HepG2 (cell line): Measurements from ENCODE around the gene GFAP. TPM values are rescaled to one million over a fixed set of nuclear protein-coding genes. Genes with fewer than 3 reads are reported as not detected.

ENCODE experiments used
- BORCS8-MEF2B ChIP-seq: sonication (generic); formaldehyde crosslinking; IDR thresholded peaks from 2 replicates; pipeline ENCODE4 v1.8.0; 2022; ENCODE audit warnings: mild to moderate bottlenecking, missing genetic modification reagents
- CCAR2 ChIP-seq: fragments of 200-400 bp; formaldehyde crosslinking; optimal IDR thresholded peaks from 2 replicates; pipeline ENCODE3; 2018; ENCODE audit warnings: low read depth, mild to moderate bottlenecking, low read length, moderate library complexity
- CTCF ChIP-seq: sonication (generic); formaldehyde crosslinking; IDR thresholded peaks from 2 replicates; pipeline ENCODE4 v1.5.0; 2020; ENCODE audit warnings: mild to moderate bottlenecking, missing genetic modification reagents, moderate library complexity
- DZIP1 ChIP-seq: sonication (generic); formaldehyde crosslinking; IDR thresholded peaks from 2 replicates; pipeline ENCODE4 v1.5.0; 2020; ENCODE audit warnings: mild to moderate bottlenecking, missing genetic modification reagents
- EZH2 ChIP-seq: conservative IDR thresholded peaks from 2 replicates; pipeline ENCODE4 v1.6.1; 2012; ENCODE audit warnings: mild to moderate bottlenecking, low read depth, low read length, moderate library complexity
- FOXJ3 ChIP-seq: sonication (generic); formaldehyde crosslinking; IDR thresholded peaks from 2 replicates; pipeline ENCODE4 v1.4.0; 2020; ENCODE audit warnings: missing genetic modification reagents, mild to moderate bottlenecking, borderline replicate concordance
- HNF1B ChIP-seq: sonication (generic); formaldehyde crosslinking; IDR thresholded peaks from 2 replicates; pipeline ENCODE4 v1.5.1; 2020; ENCODE audit warnings: mild to moderate bottlenecking, moderate library complexity, missing genetic modification reagents
- IRF1 ChIP-seq: sonication (generic); formaldehyde crosslinking; IDR thresholded peaks from 2 replicates; pipeline ENCODE4 v1.4.0; 2020; ENCODE audit warnings: low read depth, mild to moderate bottlenecking, missing genetic modification reagents
- LBX2 ChIP-seq: sonication (generic); formaldehyde crosslinking; IDR thresholded peaks from 2 replicates; pipeline ENCODE4 v1.5.0; 2020; ENCODE audit warnings: missing genetic modification reagents, mild to moderate bottlenecking, borderline replicate concordance
- PLSCR1 ChIP-seq: sonication (generic); formaldehyde crosslinking; IDR thresholded peaks from 2 replicates; pipeline ENCODE4 v1.5.0; 2020; ENCODE audit warnings: missing genetic modification reagents, mild to moderate bottlenecking, borderline replicate concordance
- PRPF4 ChIP-seq: fragments of 200-400 bp; formaldehyde crosslinking; IDR thresholded peaks from 2 replicates; pipeline ENCODE4 v1.6.1; 2016; ENCODE audit warnings: low read length, low read depth; ENCODE audit not compliant: poor library complexity, severe bottlenecking
- RFXANK ChIP-seq: IDR thresholded peaks from 2 replicates; pipeline ENCODE4 v1.6.1; 2016
- SRSF9 ChIP-seq: fragments of 200-400 bp; formaldehyde crosslinking; IDR thresholded peaks from 2 replicates; pipeline ENCODE4 v1.6.1; 2018; ENCODE audit warnings: borderline replicate concordance, mild to moderate bottlenecking, low read depth, low read length; ENCODE audit not compliant: insufficient read depth, poor library complexity, severe bottlenecking
- ZNF3 ChIP-seq: IDR thresholded peaks from 2 replicates; pipeline ENCODE4 v1.7.0; 2017; ENCODE audit warnings: inconsistent platforms
- ZNF337 ChIP-seq: sonication (generic); formaldehyde crosslinking; IDR thresholded peaks from 2 replicates; pipeline ENCODE4 v1.5.1; 2020; ENCODE audit warnings: missing genetic modification reagents, low read depth, mild to moderate bottlenecking, borderline replicate concordance
- ZNF350 ChIP-seq: sonication (generic); formaldehyde crosslinking; IDR thresholded peaks from 2 replicates; pipeline ENCODE4 v1.4.0; 2020; ENCODE audit warnings: mild to moderate bottlenecking, low read depth, missing genetic modification reagents, borderline replicate concordance
- ZNF446 ChIP-seq: sonication (generic); formaldehyde crosslinking; IDR thresholded peaks from 2 replicates; pipeline ENCODE4 v1.5.0; 2020; ENCODE audit warnings: mild to moderate bottlenecking, missing genetic modification reagents
- ZNF468 ChIP-seq: sonication (generic); formaldehyde crosslinking; IDR thresholded peaks from 2 replicates; pipeline ENCODE4 v1.8.0; 2022; ENCODE audit warnings: mild to moderate bottlenecking, moderate library complexity, missing genetic modification reagents
- ZNF629 ChIP-seq: sonication (generic); formaldehyde crosslinking; conservative IDR thresholded peaks from 2 replicates; pipeline ENCODE4 v1.5.0; 2020; ENCODE audit warnings: missing genetic modification reagents
- ZNF781 ChIP-seq: sonication (generic); formaldehyde crosslinking; IDR thresholded peaks from 2 replicates; pipeline ENCODE4 v1.5.1; 2020; ENCODE audit warnings: borderline replicate concordance, mild to moderate bottlenecking, missing genetic modification reagents; ENCODE audit errors: not compliant biosample characterization
- polyA plus RNA-seq, 8 experiments: library from polyadenylated mRNA; depleted of rRNA in 3 of 8; stranded (reverse) in 7 of 8; unstranded in 1 of 8; fragments of >200 nt; fragmentation: Illumina TruSeq in 4 of 8; extraction: Trizol in 4 of 8; gene quantifications; 2 replicates each; pipeline versions ENCODE4 v1.2.1 to v1.2.3, GENCODE V29; 2011 to 2016; ENCODE audit warnings: low read depth in 4 of 8, missing spikeins in 1 of 8, mixed read lengths in 1 of 8; ENCODE audit not compliant: insufficient read depth in 1 of 8
- total RNA-seq, 5 experiments: library from RNA; depleted of rRNA; stranded (reverse); fragments of >200 nt; fragmentation: Illumina TruSeq; extraction: Trizol; gene quantifications; 2 replicates each; pipeline ENCODE4 v1.2.3, GENCODE V29; 2016; ENCODE audit warnings: low read depth in 1 of 5

Gene GFAP
- total and polyA plus RNA-seq, 2 of the 13 experiments (the other 11 are each of a cell fraction or from before 2014, with no cell fraction given), result 0.11 to 0.29 TPM

- TF ChIP-seq IRF1 (CRISPR knock-in tag), result no peak
- peak; percentile 45; the same call in 1 of the 2 replicates for TF ChIP-seq ZNF3 (CRISPR knock-in tag)
- peak; percentile 99 for TF ChIP-seq HNF1B (CRISPR knock-in tag)
- TF ChIP-seq PLSCR1, result no peak
- TF ChIP-seq ZNF337 (CRISPR knock-in tag), result no peak; the same call in 1 of the 2 replicates
- peak; percentile 96 for TF ChIP-seq BORCS8-MEF2B (CRISPR knock-in tag)
- no peak for TF ChIP-seq PRPF4
- TF ChIP-seq ZNF468 (CRISPR knock-in tag), result no peak
- no peak for TF ChIP-seq SRSF9
- peak; percentile 100 for TF ChIP-seq ZNF350 (CRISPR knock-in tag)
- no peak for TF ChIP-seq LBX2 (CRISPR knock-in tag)
- TF ChIP-seq CTCF (CRISPR knock-in tag), result no peak
- peak; percentile 81; the same call in 1 of the 2 replicates for TF ChIP-seq RFXANK (CRISPR knock-in tag)
- TF ChIP-seq EZH2, result no peak
- TF ChIP-seq ZNF781, result peak; percentile 79
- TF ChIP-seq ZNF446 (CRISPR knock-in tag), result 0 out of 2 replicates have a peak, but pooled peaks have one; percentile 46
- no peak; the same call in 1 of the 2 replicates for TF ChIP-seq DZIP1 (CRISPR knock-in tag)
- TF ChIP-seq FOXJ3, result peak; percentile 79
- no peak for TF ChIP-seq ZNF629 (CRISPR knock-in tag)
- no peak for TF ChIP-seq CCAR2
Observed at GRCh38 chr17:44899074-44899782, 16.1 kb downstream of the GFAP start, which contains the start of gene EFTUD2 (continued).
